Endothelial cell (in vitro differentiated cells): ENCODE measurements around the gene MYO7A. TPM values are rescaled to one million over a fixed set of nuclear protein-coding genes. Genes with fewer than 3 reads are reported as not detected.
A peak's percentile ranks its signal among the peaks of the same experiment; 100 is the strongest.

ENCODE experiments used
- DNase-seq: peaks from one replicate; pipeline ENCODE4 v3.0.0; 2021; ENCODE audit warnings: low spot score
- H3K27ac Mint-ChIP-seq: one replicate; pipeline ENCODE4 v1.8.0; 2021; ENCODE audit warnings: mixed read lengths, inconsistent platforms; ENCODE audit not compliant: unreplicated experiment
- H3K27me3 Mint-ChIP-seq: one replicate; pipeline ENCODE4 v1.8.0; 2021; ENCODE audit warnings: mild to moderate bottlenecking, moderate library complexity, mixed read lengths, inconsistent platforms; ENCODE audit not compliant: unreplicated experiment
- H3K36me3 Mint-ChIP-seq: one replicate; pipeline ENCODE4 v1.8.0; 2021; ENCODE audit warnings: mild to moderate bottlenecking, low read depth, mixed read lengths, inconsistent platforms; ENCODE audit not compliant: unreplicated experiment
- H3K4me1 Mint-ChIP-seq: one replicate; pipeline ENCODE4 v1.8.0; 2021; ENCODE audit warnings: mild to moderate bottlenecking, mixed read lengths, inconsistent platforms; ENCODE audit not compliant: unreplicated experiment
- H3K4me3 Mint-ChIP-seq: one replicate; pipeline ENCODE4 v1.8.0; 2021; ENCODE audit warnings: mild to moderate bottlenecking, mixed read lengths, inconsistent platforms; ENCODE audit not compliant: unreplicated experiment
- H3K9me3 Mint-ChIP-seq: one replicate; pipeline ENCODE4 v1.8.0; 2021; ENCODE audit warnings: mixed read lengths, inconsistent platforms; ENCODE audit not compliant: unreplicated experiment
- CTCF ChIP-seq: fragments of 200-600 bp; sonication (generic); IDR thresholded peaks from one replicate; pipeline ENCODE4 v1.5.0; 2021; ENCODE audit warnings: antibody characterized with exemption; ENCODE audit not compliant: unreplicated experiment
- total RNA-seq: library from RNA; stranded (reverse); fragmentation: NEBNext Ultra II Directional; extraction: Animal tissue kit (Norgen Biotek cat#: 25700); gene quantifications from one replicate; pipeline ENCODE4 v1.2.1, GENCODE V29; 2021; ENCODE audit not compliant: unreplicated experiment

The MYO7A gene
- total RNA-seq, 1 donor from 2014 or later, result 18.3 TPM

- TF ChIP-seq CTCF, result no peak
- H3K9me3 Mint-ChIP-seq, result no peaks in the 10 kb centered on the region
- H3K36me3 Mint-ChIP-seq, result peaks cover 5% of the 10 kb centered on the region
- no peaks in the 10 kb centered on the region for H3K4me1 Mint-ChIP-seq
- no peak overlapping the region for H3K4me3 Mint-ChIP-seq
- no peak overlapping the region for H3K27ac Mint-ChIP-seq
- H3K27me3 Mint-ChIP-seq, result peaks cover 5% of the 10 kb centered on the region
- DNase-seq, result no peak
These were observed 61.7 kb downstream of the MYO7A start for GRCh38 chr11:77189588-77190210.

- no peak overlapping the region for H3K27ac Mint-ChIP-seq
- peaks cover 4% of the 10 kb centered on the region for H3K27me3 Mint-ChIP-seq
- H3K36me3 Mint-ChIP-seq, result peaks cover 2% of the 10 kb centered on the region
- no peak for TF ChIP-seq CTCF
- H3K4me1 Mint-ChIP-seq, result no peaks in the 10 kb centered on the region
- no peak for DNase-seq
- H3K4me3 Mint-ChIP-seq, result no peak overlapping the region
- H3K9me3 Mint-ChIP-seq, result no peaks in the 10 kb centered on the region
These were observed 62.5 kb downstream of the MYO7A start for GRCh38 chr11:77190331-77191075.

- peaks cover 4% of the 10 kb centered on the region for H3K27me3 Mint-ChIP-seq
- no peak overlapping the region for H3K27ac Mint-ChIP-seq
- no peak for DNase-seq
- H3K4me3 Mint-ChIP-seq, result no peak overlapping the region
- TF ChIP-seq CTCF, result no peak
- no peaks in the 10 kb centered on the region for H3K36me3 Mint-ChIP-seq
- no peaks in the 10 kb centered on the region for H3K9me3 Mint-ChIP-seq
- no peaks in the 10 kb centered on the region for H3K4me1 Mint-ChIP-seq
These were observed 63.4 kb downstream of the MYO7A start for GRCh38 chr11:77191429-77191822.

GRCh38 chr11:77191823-77192495 lies 63.9 kb downstream of the MYO7A start:
- peaks cover 9% of the 10 kb centered on the region for H3K27me3 Mint-ChIP-seq
- H3K4me1 Mint-ChIP-seq, result no peaks in the 10 kb centered on the region
- H3K4me3 Mint-ChIP-seq, result no peak overlapping the region
- TF ChIP-seq CTCF, result peak; percentile 79
- DNase-seq, result peak; percentile 86
- H3K9me3 Mint-ChIP-seq, result no peaks in the 10 kb centered on the region
- H3K27ac Mint-ChIP-seq, result no peak overlapping the region
- H3K36me3 Mint-ChIP-seq, result no peaks in the 10 kb centered on the region

GRCh38 chr11:77193167-77193566 lies 65.1 kb downstream of the MYO7A start:
- no peak overlapping the region for H3K27ac Mint-ChIP-seq
- H3K9me3 Mint-ChIP-seq, result no peaks in the 10 kb centered on the region
- H3K27me3 Mint-ChIP-seq, result peaks cover 9% of the 10 kb centered on the region
- H3K4me1 Mint-ChIP-seq, result no peaks in the 10 kb centered on the region
- no peak for TF ChIP-seq CTCF
- H3K4me3 Mint-ChIP-seq, result no peak overlapping the region
- no peaks in the 10 kb centered on the region for H3K36me3 Mint-ChIP-seq
- no peak for DNase-seq
